IPS-NIHi11 (cell line): Measurements from ENCODE around the gene RAPH1.
A peak's percentile ranks its signal among the peaks of the same experiment; 100 is the strongest.
"Not testable (repeated sequence)": the region's sequence is repeated elsewhere in the genome, so short reads cannot be mapped to it uniquely, and the experiment has no call there.

Experiments used
- DNase-seq: peaks from one replicate; pipeline ENCODE4 v3.0.0; 2012; ENCODE audit warnings: mixed read lengths, low spot score

RAPH1 gene

GRCh38 chr2:203432811-203433210 lies 102.3 kb downstream of the RAPH1 start:
- no peak for DNase-seq

GRCh38 chr2:203431391-203432185 lies 103.5 kb downstream of the RAPH1 start:
- DNase-seq = no peak

GRCh38 chr2:203429643-203430042 lies 105.5 kb downstream of the RAPH1 start:
- DNase-seq = not testable (repeated sequence)

GRCh38 chr2:203427061-203427460 lies 108.0 kb downstream of the RAPH1 start:
- DNase-seq = no peak

- no peak for DNase-seq
Observed at GRCh38 chr2:203418271-203418670, 116.8 kb downstream of the RAPH1 start.

GRCh38 chr2:203413796-203414195 lies 121.3 kb downstream of the RAPH1 start:
- no peak for DNase-seq

GRCh38 chr2:203412546-203413331 lies 122.4 kb downstream of the RAPH1 start:
- DNase-seq = no peak

GRCh38 chr2:203407496-203407895 lies 127.6 kb downstream of the RAPH1 start:
- DNase-seq = no peak

- no peak for DNase-seq
Observed at GRCh38 chr2:203404996-203405395, 130.1 kb downstream of the RAPH1 start.

GRCh38 chr2:203400805-203401585 lies 134.1 kb downstream of the RAPH1 start:
- DNase-seq = no peak

GRCh38 chr2:203399031-203399430 lies 136.1 kb downstream of the RAPH1 start:
- no peak for DNase-seq

GRCh38 chr2:203396667-203397066 lies 138.4 kb downstream of the RAPH1 start:
- DNase-seq = peak; percentile 73

GRCh38 chr2:203395858-203396257 lies 139.2 kb downstream of the RAPH1 start:
- no peak for DNase-seq

- DNase-seq = peak; percentile 39
Observed at GRCh38 chr2:203394519-203395227, 140.4 kb downstream of the RAPH1 start.

- not testable (repeated sequence) for DNase-seq
Observed at GRCh38 chr2:203388153-203388552, 146.9 kb downstream of the RAPH1 start.

- no peak for DNase-seq
Observed at GRCh38 chr2:203383038-203383437, 152.1 kb downstream of the RAPH1 start.

GRCh38 chr2:203379156-203379555 lies 155.9 kb downstream of the RAPH1 start:
- no peak for DNase-seq

GRCh38 chr2:203376173-203376572 lies 158.9 kb downstream of the RAPH1 start:
- no peak for DNase-seq

- DNase-seq = not testable (repeated sequence)
Observed at GRCh38 chr2:203372706-203373105, 162.4 kb downstream of the RAPH1 start.

- DNase-seq = no peak
Observed at GRCh38 chr2:203366639-203367466, 168.2 kb downstream of the RAPH1 start.

- no peak for DNase-seq
Observed at GRCh38 chr2:203361922-203362321, 173.2 kb downstream of the RAPH1 start.
